GM18873 (cell line): ENCODE results near the gene TMEM8B.
"Not testable (repeated sequence)": the region's sequence is repeated elsewhere in the genome, so short reads cannot be mapped to it uniquely, and the experiment has no call there.

Experiments
- ATAC-seq: cut with Tn5 transposase; IDR thresholded peaks from one replicate; pipeline ENCODE4 v1.9.1; 2021; ENCODE audit warnings: mild to moderate bottlenecking, moderate library complexity, moderate number of reproducible peaks; ENCODE audit not compliant: unreplicated experiment, low FRiP score

Gene TMEM8B

GRCh38 chr9:35904338-35904737, 75.3 kb downstream of the TMEM8B start:
- no peak for ATAC-seq

- no peak for ATAC-seq
Measured at GRCh38 chr9:35905051-35905781, 76.2 kb downstream of the TMEM8B start.

- ATAC-seq = no peak
Measured at GRCh38 chr9:35905912-35906679, 77.1 kb downstream of the TMEM8B start, which contains the start of gene HRCT1. Gene HRCT1 (plus strand): TSS chr9:35906202. CDS start chr9:35906288, 86 bp downstream.

GRCh38 chr9:35906923-35907699, 78.1 kb downstream of the TMEM8B start:
- ATAC-seq = no peak

GRCh38 chr9:35907711-35908503, 78.9 kb downstream of the TMEM8B start:
- ATAC-seq = no peak

- no peak for ATAC-seq
Measured at GRCh38 chr9:35908504-35909125, 79.6 kb downstream of the TMEM8B start.

GRCh38 chr9:35909274-35909673, 80.2 kb downstream of the TMEM8B start, which contains the start of gene SPAAR:
Gene SPAAR (plus strand): TSS chr9:35909490. CDS start chr9:35910464, 974 bp downstream.
- no peak for ATAC-seq

- ATAC-seq = no peak
Measured at GRCh38 chr9:35909687-35910612, 80.9 kb downstream of the TMEM8B start.

- no peak for ATAC-seq
Measured at GRCh38 chr9:35910613-35911359, 81.8 kb downstream of the TMEM8B start.

- no peak for ATAC-seq
Measured at GRCh38 chr9:35911690-35912089, 82.7 kb downstream of the TMEM8B start.

- ATAC-seq = no peak
Measured at GRCh38 chr9:35912791-35913400, 83.9 kb downstream of the TMEM8B start.

- not testable (repeated sequence) for ATAC-seq
Measured at GRCh38 chr9:35913429-35913828, 84.4 kb downstream of the TMEM8B start.

GRCh38 chr9:35914301-35914807, 85.3 kb downstream of the TMEM8B start:
- no peak for ATAC-seq
